Panc1 (cell line): ENCODE data around the gene ZNF664.

Experiments
- POLR2AphosphoS5 ChIP-seq: IDR thresholded peaks from 2 replicates; pipeline ENCODE4 v1.6.1; 2012; ENCODE audit warnings: mild to moderate bottlenecking, low read depth, low read length, moderate library complexity
- REST ChIP-seq, 2 experiments: IDR thresholded peaks; 2 replicates each; pipeline ENCODE4 v1.6.1; 2011 to 2012; ENCODE audit warnings: low read depth in 2 of 2, control low read depth in 1 of 2, low read length in 1 of 2, mild to moderate bottlenecking in 1 of 2, moderate library complexity in 1 of 2; ENCODE audit not compliant: insufficient read depth in 1 of 2
- SIN3A ChIP-seq: IDR thresholded peaks from 2 replicates; pipeline ENCODE4 v1.6.1; 2012; ENCODE audit warnings: low read depth, mild to moderate bottlenecking, low read length, moderate library complexity, borderline replicate concordance; ENCODE audit not compliant: insufficient read depth
- TCF7L2 ChIP-seq: IDR thresholded peaks from 2 replicates; pipeline ENCODE4 v1.6.1; 2011; ENCODE audit warnings: mild to moderate bottlenecking, low read depth, low read length, inconsistent platforms
- TF ChIP-seq, protein P1 (sequence below): fragments of 450-650 bp; IDR thresholded peaks from 2 replicates; pipeline ENCODE4 v1.5.1; 2017; ENCODE audit warnings: mild to moderate bottlenecking

DNA sequence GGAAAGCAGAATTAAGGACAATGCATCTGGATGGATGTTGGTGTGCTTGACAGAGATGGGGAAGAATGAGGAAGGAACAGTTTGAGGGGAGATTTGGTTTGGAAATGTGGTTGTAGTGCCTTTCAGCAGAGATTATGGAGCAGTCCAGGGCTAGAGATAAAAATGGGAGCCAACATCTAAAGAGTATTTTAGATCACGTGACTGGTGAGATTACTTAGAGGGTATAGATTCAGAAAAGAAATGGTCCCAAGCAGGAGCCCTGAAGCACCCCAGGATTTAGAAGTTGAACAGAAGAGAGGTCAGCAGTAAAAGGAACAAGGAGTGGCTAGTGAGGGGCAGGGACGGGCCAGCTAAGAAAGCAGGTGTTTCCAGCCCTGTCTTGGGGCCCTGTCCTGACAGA, 29.6 kb downstream of the ZNF664 start:
- TF ChIP-seq, protein P1, sequence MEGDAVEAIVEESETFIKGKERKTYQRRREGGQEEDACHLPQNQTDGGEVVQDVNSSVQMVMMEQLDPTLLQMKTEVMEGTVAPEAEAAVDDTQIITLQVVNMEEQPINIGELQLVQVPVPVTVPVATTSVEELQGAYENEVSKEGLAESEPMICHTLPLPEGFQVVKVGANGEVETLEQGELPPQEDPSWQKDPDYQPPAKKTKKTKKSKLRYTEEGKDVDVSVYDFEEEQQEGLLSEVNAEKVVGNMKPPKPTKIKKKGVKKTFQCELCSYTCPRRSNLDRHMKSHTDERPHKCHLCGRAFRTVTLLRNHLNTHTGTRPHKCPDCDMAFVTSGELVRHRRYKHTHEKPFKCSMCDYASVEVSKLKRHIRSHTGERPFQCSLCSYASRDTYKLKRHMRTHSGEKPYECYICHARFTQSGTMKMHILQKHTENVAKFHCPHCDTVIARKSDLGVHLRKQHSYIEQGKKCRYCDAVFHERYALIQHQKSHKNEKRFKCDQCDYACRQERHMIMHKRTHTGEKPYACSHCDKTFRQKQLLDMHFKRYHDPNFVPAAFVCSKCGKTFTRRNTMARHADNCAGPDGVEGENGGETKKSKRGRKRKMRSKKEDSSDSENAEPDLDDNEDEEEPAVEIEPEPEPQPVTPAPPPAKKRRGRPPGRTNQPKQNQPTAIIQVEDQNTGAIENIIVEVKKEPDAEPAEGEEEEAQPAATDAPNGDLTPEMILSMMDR = no peak
- TF ChIP-seq POLR2AphosphoS5 = no peak
- TF ChIP-seq SIN3A = no peak
- TF ChIP-seq TCF7L2 = no peak
- TF ChIP-seq REST (IDR thresholded peaks at IDR 0.05; ENCODE audit: insufficient read depth in 1 of 2, low read depth in 2 of 2, low read length in 1 of 2) = no peak
